ENCODE measurements around the gene SGPP2.
"Not testable (repeated sequence)": the region's sequence is repeated elsewhere in the genome, so short reads cannot be mapped to it uniquely, and the experiment has no call there.

The SGPP2 gene, protein sequence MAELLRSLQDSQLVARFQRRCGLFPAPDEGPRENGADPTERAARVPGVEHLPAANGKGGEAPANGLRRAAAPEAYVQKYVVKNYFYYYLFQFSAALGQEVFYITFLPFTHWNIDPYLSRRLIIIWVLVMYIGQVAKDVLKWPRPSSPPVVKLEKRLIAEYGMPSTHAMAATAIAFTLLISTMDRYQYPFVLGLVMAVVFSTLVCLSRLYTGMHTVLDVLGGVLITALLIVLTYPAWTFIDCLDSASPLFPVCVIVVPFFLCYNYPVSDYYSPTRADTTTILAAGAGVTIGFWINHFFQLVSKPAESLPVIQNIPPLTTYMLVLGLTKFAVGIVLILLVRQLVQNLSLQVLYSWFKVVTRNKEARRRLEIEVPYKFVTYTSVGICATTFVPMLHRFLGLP

DNA sequence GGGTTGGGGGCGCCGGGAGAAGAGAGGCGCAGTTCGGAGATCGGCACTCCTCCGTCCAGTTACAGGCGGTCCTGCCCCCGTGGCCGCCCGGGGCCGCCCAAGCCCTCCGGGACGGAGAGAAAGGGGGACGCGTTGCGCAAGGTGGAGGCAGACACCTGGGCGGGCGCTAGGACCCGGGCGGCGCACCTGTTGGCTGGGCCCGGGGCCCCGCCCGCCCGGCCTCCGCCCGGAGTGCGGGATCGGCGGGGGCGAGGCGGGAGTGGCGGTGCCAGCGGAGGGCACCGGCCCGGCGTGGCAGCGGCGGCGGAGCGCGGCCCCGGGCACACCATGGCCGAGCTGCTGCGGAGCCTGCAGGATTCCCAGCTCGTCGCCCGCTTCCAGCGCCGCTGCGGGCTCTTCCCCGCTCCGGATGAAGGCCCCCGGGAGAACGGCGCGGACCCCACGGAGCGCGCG lies at the start of gene SGPP2:
TSS of gene SGPP2 (plus strand) at position 268 of the 453 bp plus-strand sequence. CDS start at position 328, 60 bp downstream.
- DNase-seq (ENCODE audit: low spot score) = peak; percentile 67

DNA sequence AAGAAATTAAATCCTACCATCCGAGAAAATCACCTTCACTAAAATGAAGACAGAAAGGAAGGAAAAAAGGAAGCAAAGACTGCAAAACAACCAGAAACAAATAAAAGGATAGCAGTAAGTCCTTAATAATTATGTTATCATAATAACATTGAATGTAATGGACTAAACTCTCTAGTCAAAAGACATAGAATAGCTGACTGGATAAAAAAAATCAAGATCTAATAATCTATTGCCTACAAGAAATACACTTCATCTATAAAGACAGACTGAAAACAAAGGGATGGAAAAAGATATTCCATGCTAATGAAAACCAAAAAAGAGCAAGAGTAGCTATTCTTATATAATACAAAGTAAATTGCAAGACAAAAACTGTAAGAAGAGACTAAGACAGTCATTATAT lies 48.5 kb upstream of the SGPP2 start:
- DNase-seq (ENCODE audit: low spot score) = no peak

DNA sequence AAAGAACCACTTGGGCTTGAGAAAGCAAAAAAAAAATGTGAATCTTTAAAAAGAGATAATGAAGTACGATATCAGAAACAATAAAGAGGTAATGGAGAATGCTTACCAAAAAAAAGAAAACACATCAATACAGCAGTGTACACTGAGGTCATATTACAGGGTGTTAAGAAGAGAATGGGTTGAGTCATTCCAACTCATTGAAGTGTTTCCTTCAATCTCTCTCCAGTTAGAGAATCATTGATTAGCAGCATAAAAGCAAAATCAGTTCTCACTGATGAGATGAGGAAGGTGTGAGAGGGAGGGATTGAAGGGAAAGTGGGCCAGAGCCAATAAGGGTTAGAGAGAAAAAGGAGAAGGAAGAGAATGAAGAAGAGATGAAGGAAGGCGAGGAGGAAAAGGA lies 43.9 kb upstream of the SGPP2 start:
- no peak for DNase-seq (ENCODE audit: low spot score)

DNA sequence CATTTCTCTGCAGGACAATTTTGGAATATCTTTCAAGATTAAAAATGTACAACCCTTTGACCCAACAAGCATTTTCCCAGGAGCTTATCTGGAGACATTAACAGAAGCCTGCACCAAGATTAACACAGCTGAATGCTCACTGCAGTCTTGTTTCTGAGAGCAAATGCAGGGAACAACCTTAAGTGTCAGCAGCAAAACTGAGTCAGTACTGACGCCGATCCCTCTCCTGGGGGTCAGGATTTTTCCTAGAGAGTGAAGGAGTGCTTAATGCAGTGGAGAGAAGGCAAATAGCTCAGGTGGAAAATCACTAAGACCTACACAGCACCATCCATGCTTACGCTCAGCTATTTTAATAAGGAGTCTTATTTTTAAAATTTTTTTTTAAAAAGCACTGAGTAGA lies 42.8 kb upstream of the SGPP2 start:
- no peak for DNase-seq (ENCODE audit: low spot score)

DNA sequence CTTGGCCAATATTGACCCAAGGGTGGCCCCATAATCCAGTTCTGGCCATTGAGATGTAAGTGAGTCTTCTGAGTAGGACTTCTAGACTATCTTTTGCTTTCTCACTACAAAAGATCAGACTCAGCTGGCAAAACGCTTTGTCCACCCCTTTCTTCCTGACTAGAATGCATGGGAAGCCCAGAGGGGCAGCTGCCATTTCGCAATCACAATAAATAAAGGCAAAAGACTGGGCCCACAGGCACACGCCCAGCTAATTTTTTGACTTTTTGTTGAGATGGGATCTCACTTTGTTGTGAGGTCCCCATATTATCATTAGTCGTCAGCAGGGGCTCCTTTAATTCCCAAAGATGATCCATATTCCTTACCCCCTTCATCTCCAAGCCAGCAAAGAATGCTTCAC lies 41.1 kb upstream of the SGPP2 start:
- no peak for DNase-seq (ENCODE audit: low spot score)

DNA sequence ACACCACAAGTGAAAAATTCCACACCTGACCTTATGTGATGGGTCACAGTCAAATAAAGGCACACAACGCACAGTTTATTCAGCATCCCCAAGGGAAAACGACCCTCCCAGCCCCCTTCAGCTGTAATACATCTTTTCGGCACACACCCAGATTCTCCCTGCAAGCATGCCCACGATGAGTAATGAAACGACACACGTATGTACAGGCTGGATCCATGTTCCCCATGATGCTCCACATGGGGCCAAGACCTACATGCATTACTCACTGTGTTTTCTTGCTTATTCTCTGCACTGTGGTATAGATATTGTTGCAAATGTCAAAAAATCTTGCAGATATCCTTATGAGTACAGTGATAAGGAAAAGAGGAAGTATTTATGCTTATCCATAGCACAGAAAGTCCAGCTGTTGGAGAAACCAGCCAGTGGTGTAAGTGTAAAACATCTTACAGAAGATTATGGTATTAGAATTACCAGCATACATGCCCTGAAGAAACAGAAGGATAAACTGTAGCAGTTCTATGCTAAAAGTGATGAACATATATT lies 32.5 kb upstream of the SGPP2 start:
- no peak for DNase-seq (ENCODE audit: low spot score)

DNA sequence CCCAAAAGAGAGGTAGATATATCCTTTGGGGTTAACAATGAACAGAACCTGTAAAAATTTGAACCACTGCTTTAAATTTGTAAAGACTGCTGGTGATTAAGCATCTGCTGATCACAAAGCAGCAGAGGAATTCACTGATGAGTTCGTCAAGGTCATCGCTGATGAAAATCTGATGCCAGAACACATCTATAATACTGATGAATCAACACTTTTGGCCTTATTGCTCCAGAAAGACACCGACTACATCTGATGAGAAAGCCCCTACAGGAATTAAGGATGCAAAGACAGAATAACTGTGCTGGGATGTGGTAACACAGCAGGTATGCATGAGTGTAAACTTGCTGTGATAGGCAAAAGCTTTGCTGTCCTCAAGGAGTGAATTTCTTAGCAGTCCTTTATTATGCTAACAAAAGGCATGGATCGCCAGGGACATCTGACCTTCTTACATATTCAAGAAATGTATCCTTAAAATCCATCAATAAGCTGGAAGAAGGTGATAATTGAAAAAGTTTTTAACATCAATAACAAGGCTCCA lies 30.5 kb upstream of the SGPP2 start:
- DNase-seq (ENCODE audit: low spot score) = no peak

DNA sequence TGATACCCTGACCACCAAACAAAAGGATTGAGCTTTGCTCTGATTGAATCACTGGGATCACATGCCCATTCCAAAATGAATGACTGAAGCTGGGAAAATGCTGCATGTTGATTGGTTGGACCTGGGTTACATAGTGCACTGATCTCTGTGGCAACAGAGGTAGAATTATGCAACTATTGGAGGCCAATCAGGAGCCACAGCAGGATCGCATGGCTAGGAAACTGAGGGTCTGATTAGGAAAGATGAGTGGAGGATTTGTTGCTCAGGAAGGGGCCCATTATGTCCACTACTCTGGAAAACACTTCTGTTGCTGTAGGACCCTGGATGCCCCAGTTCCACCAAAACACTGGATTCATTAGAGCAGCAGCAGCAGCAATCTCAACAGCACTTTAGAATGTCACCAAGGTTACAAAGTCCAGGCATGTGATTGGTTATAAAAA lies 25.9 kb upstream of the SGPP2 start:
- no peak for DNase-seq (ENCODE audit: low spot score)

DNA sequence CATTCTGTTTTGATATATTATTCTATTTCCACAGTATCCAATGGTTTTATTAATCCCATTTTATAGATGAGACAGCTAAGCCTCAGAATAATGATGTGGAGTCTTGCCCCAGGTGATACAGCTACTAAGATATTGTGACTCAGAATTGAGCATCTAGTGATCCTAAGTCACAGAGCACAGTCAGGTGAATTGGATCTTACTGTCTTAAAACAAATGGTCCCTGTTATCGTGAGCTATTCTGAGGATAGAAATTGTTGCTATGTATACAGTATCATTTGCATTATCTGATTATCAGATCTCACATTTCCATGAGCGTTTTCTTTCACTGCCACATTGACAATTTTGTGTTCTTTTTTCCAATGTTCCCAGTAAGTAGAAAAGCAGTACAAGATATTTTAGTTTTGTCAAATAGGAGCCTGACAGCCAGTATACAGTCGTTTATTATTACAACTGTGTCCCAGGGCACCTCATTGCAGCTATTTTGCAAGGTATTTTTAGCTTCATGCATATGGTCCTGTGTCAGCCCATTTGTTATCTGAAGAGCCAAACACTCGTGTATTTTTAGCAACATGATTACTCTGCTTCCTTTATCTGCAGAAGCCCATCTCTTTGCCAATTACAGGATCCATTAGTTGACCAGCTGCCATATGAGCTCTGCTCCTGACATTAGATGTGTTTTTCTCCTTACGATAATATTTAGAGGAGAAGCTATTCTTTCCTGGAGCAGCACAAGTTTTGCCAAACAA lies 25.1 kb upstream of the SGPP2 start:
- no peak for DNase-seq (ENCODE audit: low spot score)

DNA sequence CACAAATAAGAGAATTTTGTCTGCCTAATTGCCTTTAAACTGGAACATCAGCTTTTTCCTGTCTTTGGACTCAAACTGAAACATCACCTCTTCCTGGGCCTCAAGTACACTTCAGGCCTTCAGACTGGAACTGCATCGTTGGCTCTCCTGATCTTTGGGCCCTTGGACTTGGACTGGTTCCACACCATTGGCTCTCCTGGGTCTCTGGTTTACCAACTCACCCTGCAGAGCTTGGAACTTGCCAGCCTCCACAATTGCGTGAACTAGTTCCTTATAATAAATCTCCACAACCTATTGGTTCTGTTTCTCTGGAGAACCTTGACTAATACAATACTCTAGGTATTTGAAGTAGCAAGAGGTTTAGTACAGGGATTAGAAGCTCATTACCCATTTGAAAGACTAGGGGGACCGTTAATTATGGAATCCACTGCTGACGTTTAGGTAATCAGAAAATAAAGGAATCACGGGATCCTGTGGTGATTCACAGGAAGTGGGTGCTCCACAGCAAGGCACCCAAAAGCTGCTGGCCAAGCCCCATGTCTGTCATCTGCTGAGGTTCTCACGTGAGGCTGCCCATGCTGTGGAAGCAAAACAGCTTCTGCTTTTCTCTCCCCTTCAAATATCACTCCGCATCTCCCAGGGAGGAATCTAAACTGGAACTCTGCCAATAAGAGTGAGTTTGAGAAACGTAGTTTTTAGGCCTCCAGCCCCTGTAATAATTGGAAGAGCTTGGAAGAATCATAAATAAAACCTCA lies 20.0 kb upstream of the SGPP2 start:
- DNase-seq (ENCODE audit: low spot score) = no peak

DNA sequence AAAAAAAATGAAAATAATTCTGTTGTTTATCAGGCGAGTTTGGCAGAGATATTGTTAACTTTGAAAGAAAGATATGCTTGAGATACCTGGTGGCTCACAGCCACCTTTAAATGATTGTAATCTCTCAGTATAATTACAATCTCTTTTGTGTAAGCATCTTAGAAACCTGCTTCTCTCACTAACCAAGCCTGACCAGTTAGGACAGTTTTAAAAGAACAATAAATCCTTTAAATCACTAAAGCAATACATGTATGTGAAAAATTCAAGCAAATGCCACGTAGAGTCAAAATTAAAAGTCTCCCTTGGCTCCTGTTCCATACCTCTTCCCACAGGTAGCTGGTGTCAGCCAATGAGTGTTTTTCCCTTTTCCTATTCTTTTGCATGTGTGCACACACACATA lies 15.7 kb upstream of the SGPP2 start:
- no peak for DNase-seq (ENCODE audit: low spot score)

DNA sequence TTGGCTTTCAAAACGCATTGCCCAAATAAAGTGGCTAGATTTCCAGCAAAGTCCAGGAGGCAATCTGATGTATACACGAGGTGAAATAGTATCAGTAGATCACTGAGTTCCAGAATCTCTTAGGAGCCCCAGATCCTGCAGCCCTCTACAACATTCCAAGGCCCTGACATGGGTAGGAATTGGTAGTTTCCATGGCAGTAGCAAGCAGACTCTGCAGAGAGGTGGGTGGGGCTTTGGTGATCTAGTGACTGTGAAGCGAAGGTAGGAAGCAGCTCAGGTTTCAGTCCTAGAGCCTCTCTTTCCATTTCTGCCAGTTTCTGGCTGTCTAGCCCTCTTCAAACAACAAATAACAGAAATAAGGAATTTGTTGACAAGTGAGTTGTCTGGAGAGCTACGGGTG lies 13.8 kb upstream of the SGPP2 start:
- no peak for DNase-seq (ENCODE audit: low spot score)

DNA sequence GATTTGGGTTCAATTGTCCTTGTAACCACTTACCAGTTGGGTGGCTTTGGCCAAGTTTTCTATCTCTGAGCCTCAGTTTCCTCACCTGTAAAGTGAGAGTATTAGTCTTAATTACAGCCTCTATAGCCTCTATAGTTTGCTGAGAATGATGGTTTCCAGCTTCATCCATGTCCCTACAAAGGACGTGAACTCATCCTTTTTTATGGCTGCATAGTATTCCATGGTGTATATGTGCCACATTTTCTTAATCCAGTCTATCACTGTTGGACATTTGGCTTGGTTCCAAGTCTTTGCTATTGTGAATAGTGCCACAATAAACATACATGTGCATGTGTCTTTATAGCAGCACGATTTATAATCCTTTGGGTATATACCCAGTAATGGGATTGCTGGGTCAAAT lies 12.0 kb upstream of the SGPP2 start:
- DNase-seq (ENCODE audit: low spot score) = not testable (repeated sequence)

DNA sequence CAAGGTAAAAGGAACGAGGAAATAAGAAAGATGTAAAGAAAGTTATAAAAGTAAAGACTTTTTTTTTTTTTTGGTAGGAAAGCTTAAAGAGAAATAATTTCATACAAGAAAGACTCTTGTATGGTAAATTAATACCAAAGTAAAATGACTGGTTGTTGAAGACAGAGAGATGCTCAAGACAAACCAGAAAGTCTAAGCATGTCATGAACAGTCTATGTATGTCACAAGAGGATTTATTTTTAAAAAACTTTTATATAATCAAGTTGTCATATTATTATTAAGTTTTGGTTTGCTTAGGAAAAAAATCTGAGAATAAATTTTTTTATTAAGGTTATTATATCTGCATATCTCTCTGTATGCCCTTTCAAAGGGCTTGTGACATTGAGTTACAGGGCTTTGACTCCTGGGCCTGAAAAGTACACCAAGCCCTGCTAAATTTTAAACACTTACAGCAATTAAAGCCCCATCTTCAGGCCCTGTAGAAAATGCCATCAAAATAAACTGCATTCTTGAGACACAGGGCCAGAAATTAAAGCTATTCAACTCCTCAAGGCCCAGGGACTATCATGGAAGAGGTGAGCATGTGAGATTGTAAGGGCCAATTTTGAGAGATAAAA lies 10.9 kb upstream of the SGPP2 start:
- no peak for DNase-seq (ENCODE audit: low spot score)

DNA sequence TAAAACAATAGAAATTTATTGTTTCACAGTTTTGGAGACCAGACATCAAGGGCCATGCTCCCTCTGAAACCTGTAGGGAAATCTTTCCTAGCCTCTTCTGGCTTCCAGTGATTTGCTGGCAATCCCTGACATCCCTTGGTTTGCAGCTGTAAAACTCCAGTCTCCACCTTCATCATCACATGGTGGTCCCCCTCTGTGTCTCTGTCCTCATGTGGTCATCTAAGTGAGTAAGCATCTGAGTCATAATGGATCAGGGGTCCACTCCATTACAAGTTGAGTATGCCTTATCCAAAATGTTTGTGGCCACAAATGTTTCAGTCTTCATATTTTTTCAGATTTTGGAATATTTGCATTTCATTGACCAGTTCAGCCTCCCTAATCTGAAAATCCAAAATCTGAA lies 5.6 kb upstream of the SGPP2 start:
- DNase-seq (ENCODE audit: low spot score) = no peak

DNA sequence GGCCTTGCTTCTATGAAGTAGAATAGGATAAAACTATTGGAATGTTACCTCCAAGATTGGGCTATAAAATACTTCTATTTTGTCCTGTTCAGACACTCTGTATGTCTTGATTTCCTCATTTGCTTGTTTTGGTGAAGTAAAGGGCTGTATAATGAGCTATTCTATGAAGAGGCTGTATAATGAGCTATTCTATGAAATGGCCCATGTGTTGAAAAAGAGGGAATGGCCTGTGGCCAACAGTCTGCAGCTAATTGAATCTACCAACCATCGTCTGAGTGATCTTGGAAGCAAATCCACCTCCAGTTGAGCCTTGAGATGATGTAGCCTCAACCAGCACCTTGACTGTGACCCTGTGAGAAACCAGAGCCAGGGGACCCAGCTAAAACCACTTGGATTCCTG lies 3.8 kb upstream of the SGPP2 start:
- no peak for DNase-seq (ENCODE audit: low spot score)

DNA sequence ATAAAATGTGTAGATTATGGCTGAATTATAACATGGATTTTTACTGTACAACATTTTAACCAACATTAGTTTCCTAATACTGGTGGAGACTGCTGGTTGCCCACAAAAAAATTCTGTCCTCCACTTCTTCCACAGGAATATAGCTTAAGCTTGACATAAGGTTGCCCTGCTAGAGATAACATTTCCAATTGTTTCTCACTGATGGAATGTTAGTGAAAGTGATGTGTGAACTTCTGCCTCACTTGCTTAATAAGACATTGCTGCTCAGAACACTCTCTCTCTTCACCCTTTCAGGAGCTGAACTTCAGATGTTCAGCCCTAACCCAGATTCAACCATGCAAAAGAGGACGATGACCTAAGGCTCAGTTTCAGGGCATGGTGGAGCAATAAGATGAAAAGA lies 2.7 kb upstream of the SGPP2 start:
- DNase-seq (ENCODE audit: low spot score) = no peak

DNA sequence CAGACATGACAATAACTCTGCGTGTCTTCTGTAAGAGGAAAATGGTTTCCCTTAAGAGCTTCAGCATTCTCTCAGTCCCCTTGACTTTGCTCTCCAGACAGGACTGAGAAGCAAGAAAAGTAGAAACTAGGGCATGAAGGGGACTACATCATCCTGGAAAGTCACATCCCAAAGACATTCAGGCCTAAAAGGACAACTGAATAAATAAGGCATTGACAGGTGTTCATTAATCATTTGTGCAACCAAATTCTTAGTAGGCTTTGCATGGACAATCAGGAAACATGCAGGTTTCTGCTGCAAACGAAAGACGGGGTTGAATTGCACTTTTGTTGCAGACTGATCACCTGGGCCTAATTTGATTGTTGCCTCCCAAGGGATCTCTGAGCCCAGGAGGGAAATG lies 1.2 kb upstream of the SGPP2 start:
- DNase-seq (ENCODE audit: low spot score) = no peak

DNA sequence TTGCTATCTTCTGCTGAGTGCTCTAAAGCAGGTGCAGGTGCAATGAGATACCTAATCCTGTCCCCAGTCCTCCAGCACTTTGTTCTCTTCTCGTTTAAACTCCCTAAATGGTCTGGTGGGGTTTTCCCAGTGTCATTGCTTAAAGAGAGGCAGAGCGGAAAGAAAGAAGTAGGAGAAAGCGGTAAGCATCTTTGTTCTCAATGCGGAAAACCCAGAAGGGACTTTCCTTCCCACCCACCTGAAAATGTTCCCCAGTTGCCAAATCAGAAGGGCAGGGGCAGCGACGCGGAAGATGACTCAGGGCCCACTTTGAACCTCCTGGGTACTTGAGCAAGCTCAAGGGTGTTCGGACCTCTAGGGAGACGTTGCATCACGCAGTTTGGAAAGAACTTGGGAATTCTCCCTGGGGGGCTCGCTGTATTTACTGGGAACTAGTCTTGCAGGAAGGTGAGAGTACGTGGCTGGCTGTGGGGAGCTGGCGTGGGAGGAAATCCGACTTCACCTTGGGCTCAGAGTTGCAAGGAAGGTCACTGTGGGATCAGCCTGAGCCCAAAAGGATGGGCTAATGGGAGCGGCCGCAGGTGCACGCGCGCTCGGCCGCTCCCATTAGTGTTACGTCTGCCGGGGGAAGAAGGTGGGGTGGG lies 589 bp upstream of the SGPP2 start:
- no peak for DNase-seq (ENCODE audit: low spot score)

DNA sequence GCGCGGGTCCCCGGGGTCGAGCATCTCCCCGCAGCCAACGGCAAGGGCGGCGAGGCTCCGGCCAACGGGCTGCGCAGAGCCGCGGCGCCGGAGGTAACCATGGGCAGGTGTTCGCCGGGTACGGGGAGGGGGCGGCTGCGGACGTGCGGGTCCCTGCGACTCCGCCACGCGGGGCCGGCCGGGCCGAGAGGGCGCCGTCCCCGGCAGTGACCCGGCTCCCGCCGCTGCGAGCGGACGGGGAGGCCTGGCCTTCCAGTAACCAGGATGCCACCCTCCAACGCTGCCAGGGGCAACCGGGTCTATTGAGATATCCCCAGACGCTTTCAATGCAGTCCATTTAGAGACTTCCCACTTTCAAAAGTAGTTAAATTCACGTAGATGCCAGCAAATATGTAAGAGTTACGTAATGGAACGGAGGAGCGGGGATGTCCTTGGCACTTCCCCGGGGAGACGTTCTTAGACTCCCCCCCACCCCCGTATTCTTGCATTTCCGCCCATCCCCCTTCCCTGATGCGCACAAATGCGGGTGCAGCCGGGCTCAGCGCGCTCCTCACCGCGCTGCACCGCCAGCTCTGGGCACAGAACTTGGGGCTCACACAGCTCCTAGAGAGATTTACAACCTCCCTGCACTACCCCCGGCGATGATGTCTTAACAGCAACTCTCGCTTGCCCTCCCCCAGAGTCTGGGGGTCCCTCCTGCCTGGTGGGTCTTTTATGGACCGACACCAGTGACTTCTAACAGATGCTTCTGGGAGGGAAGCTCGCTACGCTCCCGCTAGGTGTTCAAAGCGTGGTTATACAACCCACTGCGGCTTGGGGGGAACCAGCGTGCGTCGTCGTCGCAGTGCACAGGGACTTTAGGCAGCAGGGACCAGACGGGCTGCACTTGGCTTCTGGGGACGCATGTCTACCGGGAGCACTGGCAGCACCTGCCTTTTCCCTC lies 657 bp downstream of the SGPP2 start:
- DNase-seq (ENCODE audit: low spot score) = peak; percentile 29

Data from LoVo (cell line).